HTERT RPE-1 (cell line): ENCODE results near the gene CFAP299.
"Not testable (repeated sequence)": the region's sequence is repeated elsewhere in the genome, so short reads cannot be mapped to it uniquely, and the experiment has no call there.

Source experiments
- in situ Hi-C: fragments of 300-500 bp; cut with MboI; formaldehyde crosslinking; loops from 4 replicates; pipeline ENCODE4 v1.14.3; 2020; ENCODE audit warnings: low sequenced_read_pairs

Gene CFAP299

DNA sequence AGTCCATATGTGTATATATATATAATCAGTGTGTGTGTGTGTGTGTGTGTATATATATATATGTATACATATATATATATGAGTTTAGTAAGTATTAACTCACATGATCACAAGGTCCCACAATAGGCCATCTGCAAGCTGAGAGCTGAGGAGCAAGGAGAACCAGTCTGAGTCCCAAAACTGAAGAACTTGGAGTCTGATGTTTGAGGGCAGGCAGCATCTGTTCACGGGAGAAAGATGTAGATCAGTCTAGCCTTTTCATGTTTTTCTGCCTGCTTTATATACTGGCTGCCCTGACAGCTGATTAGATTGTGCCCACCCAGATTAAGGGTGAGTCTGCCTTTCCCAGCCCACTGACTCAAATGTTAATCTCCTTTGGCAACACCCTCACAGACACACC, 465.2 kb downstream of the CFAP299 start:
- in situ Hi-C loops = not testable (repeated sequence)

- in situ Hi-C loops = no loop called here
These were observed 467.8 kb downstream of the CFAP299 start for GRCh38 chr4:80803337-80803736.

GRCh38 chr4:80806472-80806871, 470.9 kb downstream of the CFAP299 start:
- in situ Hi-C loops = no loop called here

DNA sequence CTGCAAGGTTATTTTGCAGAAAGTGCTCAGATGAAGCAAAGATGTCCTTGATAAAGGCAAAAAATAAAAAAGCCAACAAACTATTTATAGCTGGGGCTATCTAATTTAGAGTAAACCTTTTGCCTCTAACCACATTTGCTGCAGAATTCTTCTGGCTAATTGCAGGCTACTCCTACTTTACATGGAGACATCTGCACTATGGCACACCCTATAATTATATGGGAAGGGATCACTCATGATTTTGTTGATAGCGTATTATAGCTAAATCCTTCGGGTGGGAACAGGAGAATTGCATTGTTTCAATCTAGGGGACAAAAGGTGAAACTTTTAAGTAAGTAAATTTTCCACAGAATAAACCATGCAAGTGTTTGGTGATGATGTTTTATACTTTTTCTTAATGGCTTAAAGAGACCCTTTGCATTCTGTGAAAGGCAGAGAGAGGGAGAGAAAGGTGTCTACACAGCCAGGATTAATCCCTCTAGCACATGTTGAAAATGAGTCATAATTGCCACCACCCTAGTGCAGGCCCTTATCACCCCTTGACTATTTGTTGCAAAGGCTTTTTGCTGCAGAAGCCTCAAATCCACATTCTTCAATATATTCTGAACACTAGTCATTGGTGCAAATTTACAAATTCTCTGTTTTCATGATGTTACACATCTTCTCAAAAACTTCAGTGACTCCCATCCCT, 473.7 kb downstream of the CFAP299 start:
- in situ Hi-C loops = no loop called here

DNA sequence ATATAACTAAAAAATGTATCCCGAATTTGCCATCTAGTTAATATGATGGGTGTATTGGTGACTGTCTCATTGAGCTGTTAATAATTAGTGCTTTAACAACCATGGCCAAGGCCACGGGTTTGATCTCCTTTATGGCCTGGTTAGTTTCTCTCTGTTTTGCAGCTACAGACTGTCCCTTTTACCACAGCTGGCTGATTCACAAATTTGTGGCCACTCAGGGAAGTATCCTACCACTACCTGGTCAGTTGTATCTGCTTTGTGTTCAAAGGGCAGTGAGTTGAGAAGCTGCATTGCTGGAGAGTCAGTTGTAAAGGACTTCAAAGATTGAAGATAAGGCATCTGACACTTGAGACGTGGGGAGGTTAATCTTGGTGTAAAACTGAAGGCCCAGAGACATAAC, 475.9 kb downstream of the CFAP299 start:
- in situ Hi-C loops = no loop called here

DNA sequence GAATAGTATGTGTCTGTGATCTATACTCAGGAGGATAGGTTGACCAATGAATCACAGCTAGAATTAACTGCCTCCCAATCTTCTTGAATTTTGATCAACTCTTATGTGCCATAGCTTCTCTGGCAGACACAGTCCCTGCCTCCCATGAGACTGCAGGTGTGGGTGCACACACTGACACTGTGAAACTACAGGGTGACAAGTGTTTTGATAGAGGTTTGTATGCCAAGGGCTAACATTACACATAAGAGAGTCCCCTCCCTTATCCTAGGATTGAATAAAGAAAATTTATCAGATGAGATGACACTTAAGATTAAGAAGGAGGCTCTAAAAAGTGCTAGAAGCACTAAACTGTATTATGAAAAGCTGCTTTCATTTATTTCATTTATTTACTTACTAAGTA, 476.6 kb downstream of the CFAP299 start:
- in situ Hi-C loops = no loop called here

DNA sequence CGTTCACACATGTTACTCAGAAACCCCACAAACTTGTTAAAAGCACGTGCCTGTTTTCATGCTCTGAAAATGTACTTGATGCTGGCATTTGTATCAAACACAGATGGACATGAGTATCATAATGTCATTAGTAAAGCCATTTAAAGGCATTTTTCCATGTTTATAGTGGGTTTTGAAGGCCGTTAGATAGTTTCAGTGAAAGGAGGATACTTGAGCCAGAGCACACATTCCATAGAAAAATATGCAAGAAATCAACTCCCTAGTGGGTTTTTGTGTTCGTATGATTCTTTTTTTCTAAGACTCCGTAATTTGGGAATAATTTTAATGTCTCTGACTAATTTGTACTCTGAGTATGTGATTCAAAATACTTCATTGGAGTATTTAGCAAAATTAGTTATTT, 478.7 kb downstream of the CFAP299 start:
- in situ Hi-C loops = no loop called here

GRCh38 chr4:80831383-80832361, 496.1 kb downstream of the CFAP299 start:
- in situ Hi-C loops = no loop called here

DNA sequence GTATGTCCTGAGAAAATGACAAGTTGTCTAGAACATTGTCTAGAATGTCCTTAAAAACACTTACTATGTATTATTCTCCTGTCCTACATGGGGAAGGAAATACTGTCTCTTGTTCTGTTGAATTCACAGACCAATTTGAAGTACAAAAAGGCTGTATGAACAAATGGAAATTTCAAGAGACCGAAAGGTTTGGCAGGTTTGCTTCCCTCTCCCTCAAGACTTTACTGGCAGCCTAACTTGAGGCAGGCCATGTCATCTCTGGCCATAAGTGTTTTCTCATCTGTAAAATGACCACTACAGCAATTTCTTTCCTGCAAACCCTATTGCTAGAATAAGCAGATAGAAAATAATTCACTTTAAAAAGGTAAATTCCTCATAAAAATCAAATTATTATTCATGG, 503.8 kb downstream of the CFAP299 start:
- in situ Hi-C loops = no loop called here

DNA sequence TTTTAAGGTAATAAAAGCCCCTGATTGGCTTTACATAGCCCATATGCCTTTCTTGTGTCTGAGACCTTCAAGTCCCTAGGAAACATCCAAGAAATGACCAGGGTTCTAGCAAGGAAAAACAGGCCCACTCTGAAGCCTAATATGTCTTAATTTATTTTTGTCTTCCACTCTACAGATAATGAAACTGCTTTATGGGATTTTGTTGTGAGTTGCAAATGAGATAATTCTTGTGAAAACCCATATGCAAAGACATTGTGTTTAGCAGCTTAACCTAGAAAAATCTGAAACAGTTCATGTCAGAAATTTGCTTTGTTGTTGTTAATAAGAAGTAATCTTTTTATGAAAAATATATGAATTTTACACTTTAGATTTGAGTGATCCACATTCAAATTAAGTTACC, 504.3 kb downstream of the CFAP299 start:
- in situ Hi-C loops = no loop called here

GRCh38 chr4:80840396-80840795, 504.9 kb downstream of the CFAP299 start:
- in situ Hi-C loops = no loop called here

DNA sequence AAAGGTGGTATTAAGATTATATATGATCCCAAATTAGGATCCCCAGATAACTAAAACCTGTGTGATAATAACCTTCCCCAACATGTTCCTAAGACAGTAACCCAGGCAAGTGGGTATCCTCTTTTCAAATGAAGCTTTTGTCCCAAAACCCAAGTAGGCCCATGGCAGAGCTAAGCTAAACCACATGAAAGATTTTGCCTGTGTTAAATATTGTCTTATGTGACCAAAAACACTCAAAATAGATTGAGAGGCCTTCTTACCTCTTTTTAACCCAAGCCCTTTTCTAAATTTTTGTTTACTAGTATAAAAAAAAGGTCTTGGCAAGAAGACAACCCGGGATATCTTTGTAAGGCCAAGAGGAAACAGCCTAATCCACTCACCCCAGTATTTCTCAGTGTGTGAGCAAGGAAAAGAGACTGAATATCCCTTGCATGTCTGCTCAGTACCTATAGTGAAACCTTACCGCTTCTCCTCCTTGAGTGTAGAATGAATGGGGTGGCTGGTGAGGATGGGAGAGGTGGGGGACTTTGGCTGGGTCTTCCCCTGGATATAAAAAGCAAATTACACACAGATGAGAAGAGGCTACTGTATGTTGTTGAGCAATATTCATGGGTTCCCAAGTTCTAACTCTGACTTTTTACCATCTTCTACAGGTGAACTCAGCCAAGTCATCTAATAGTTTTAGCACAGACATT, 506.2 kb downstream of the CFAP299 start:
- in situ Hi-C loops = no loop called here

DNA sequence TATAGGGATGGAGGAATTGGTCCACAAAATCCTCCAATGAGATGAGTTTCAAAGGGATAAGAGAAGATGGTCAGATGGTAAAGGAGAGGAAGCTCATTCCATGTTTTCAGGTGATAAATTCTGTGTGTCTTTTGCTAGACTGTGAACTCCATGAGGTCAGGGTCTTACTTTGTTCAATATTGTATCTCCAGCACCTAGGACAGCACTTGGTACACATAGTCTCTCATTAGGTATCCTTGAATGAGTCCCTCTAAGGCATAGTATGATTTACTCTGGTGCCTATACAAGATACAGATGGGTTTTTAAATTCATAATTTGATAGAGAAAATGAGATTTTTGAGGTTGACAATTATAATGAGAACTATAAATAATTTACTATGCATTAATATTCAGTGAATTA, 510.7 kb downstream of the CFAP299 start:
- in situ Hi-C loops = no loop called here

GRCh38 chr4:80852061-80852460, 516.5 kb downstream of the CFAP299 start:
- in situ Hi-C loops = no loop called here

DNA sequence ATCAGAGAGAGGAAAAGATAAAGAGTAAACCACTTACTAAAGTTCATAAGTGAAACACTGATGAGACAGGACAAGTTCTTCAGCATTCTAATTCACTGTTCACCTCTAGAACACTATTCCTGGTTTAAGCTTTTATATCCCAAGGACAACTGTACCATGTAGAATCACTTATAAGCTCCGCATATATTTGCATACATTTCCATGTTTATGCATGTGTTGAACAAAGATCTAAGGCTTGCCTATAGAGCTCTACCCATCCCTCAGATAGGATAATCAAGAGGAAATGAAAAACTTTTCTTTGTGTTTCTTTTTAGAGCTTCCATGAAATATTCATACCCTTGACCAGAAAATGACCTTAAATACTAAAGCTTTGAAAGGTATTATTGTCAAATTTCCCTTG, 538.0 kb downstream of the CFAP299 start:
- in situ Hi-C loops = no loop called here

DNA sequence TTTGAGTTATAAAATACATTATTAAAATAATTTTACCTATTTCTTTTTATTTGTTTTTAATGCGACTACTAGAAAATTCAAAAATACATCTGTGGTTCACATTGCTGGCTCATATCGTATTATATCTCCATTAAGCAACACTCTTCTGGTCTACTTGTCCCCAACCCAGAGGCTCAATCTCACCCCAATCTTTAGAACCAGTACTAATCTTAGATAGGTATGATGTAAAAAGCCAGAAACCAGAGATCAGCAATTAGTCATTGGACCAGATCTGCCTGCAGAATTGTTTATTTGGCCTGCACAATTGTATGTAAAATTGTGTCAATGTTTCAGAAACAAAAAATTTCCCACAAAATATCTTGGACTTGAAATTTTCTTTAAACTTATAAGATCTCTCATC, 539.4 kb downstream of the CFAP299 start:
- in situ Hi-C loops = no loop called here

GRCh38 chr4:80875642-80876041, 540.1 kb downstream of the CFAP299 start:
- in situ Hi-C loops = no loop called here

GRCh38 chr4:80876810-80877209, 541.3 kb downstream of the CFAP299 start:
- in situ Hi-C loops = no loop called here

- in situ Hi-C loops = no loop called here
These were observed 542.7 kb downstream of the CFAP299 start for GRCh38 chr4:80878218-80878617.

- in situ Hi-C loops = no loop called here
These were observed 562.2 kb downstream of the CFAP299 start for GRCh38 chr4:80897537-80898303.

DNA sequence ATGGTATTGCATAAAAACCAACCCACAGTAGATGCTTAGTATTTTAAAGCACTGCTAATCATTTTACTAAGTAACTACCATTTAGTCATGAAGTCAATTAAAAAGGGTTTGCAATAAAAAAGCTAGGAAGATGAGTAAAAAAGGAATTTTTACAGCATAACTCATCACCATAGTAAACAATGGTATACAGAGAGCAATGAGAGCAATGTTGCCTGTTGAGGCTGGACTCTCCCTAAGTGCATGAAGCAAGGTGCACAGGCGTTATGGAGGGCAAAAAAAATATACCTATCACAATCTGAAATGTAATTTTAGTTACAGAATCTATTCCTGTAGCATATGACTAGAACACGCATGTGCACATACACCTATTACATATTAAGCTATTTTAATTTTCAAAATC, 565.4 kb downstream of the CFAP299 start:
- in situ Hi-C loops = no loop called here
